IPS-11a (cell line): ENCODE data around the gene CACNA1C.
"Not testable (repeated sequence)": the region's sequence is repeated elsewhere in the genome, so short reads cannot be mapped to it uniquely, and the experiment has no call there.

ENCODE experiments used
- H3K4me3 ChIP-seq: one replicate; pipeline ENCODE4 v1.5.1; 2013; ENCODE audit warnings: low read depth, low read length, control low read depth

CACNA1C gene

GRCh38 chr12:2491349-2491748 is 438.6 kb downstream of the CACNA1C start:
- not testable (repeated sequence) for H3K4me3 ChIP-seq

- no peak overlapping the region for H3K4me3 ChIP-seq
Measured at GRCh38 chr12:2492236-2492635, 439.4 kb downstream of the CACNA1C start.

DNA sequence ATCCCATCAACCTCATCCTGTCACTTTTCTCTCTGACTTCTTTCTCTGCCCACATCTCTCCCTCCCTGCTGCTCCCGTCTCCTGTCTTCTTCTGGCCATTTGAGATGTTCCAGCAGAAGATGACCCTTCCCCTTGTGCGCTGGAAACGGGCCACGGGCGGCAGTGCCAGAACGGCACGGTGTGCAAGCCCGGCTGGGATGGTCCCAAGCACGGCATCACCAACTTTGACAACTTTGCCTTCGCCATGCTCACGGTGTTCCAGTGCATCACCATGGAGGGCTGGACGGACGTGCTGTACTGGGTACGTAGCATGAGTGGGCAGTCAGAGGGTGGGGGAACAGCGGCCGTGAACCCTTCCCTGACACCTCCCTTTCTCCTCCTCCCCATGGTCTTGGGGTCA is 440.3 kb downstream of the CACNA1C start:
- no peak overlapping the region for H3K4me3 ChIP-seq

DNA sequence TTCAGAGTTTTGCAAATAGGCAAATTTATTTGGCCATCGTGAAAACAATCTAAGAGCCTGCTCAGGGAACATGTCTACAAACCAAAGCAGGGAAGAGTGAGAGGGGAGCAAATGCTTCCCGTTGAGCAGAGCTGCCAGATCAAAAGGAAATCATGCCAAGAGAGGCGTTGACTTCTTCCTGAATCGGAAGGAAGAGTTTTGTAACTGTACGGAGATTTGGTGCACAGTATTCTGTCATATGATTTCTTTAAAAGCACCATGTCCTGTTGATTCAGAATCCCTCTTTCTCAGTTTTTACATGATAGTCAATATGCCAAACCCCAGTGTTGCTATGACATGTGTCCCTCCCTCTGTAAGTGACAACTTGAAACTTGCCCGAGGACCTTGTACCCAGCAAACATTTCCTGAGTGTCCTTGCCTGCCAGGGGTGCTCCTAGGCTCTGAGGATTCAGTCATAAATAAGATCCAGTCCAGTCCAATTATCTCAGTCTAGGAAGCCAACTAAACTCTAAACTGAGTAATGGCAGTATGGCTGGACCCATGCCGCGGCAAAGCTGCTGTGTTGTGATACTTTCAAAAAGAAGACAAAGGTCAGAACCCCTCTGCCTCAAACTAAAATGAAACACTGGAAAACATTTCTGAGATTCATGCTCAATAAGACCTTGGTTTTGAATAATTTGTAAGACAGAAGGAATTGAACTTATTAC is 441.9 kb downstream of the CACNA1C start:
- H3K4me3 ChIP-seq, result no peak overlapping the region

GRCh38 chr12:2495417-2496112 is 442.8 kb downstream of the CACNA1C start:
- H3K4me3 ChIP-seq, result no peak overlapping the region

DNA sequence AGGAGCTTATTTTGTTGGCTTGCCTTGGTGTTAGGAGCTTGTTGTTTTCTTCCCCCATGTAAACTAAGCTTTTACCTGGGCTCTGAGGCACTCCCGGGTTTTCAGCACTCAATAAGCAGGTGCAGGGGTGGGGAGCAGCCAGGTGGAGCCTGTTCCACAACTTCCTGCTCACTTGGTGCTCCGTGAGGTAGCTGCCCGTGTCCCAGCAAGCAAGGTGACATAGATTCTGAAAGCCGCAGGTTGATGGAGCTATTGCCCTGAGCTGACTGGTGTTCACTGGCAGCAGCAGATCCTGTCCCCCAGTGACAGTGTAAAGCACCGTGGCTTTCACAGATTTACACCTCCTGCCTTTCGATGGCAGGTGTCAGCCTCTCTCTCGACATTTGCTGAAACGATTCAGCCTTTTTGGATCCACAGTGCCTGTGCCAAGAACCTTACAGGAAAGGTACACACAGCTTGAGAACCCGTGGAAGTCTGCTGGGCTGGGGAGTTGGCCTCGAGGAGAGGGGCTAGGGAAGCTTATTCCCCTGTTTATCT is 446.2 kb downstream of the CACNA1C start:
- no peak overlapping the region for H3K4me3 ChIP-seq

DNA sequence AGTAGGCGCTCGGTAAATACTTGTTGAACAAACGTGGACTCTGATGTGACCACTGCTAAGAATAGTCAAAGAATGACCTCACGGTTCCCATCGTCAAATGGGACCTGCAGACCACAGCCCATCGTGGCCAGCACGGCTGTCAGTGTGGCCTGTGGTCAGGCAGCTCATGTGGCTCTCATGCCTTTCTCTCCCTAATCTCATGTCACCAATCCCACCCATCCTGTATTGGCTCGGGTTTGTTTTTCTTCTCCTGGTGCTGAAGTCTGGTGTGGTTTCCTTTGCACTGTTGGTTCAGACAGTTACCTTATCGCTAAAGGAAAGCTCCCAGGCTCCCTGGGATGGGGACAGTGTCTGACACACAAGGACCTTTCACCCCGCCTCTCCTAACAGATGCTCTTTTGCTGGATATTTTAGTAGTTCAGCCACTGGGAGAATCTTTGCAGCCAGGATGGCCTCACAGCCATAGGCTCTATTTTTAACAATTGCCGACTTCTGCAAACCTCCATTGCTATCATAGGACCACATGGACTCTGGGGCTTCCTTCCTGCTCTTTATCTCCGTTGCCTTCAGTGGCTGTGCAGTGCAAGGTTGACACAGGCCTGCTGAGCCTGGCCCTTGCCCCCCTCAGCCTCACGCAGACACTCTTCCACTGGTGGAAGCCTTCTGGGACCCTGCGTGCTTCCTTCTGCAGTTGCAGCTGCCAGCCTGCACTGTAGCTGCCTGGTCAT is 448.8 kb downstream of the CACNA1C start:
- no peak overlapping the region for H3K4me3 ChIP-seq

DNA sequence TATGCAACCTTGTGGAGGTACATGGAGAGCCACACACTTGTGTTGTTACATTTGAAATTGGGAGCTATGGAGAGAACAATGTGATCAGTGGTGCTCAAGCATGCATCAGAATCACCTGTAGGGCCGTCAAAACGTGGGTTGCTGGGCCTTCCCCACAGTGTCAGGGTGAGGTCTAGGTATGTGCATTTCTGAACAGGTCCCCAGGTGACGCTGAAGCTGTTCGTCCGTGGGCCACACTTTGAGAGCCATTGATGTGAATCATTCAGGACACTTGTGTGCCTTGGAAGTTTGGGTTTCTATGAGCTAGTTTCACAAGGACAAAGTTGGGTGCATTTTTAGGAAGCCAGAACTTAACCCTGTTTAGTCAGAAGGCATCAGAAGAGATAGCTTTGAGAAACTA is 450.2 kb downstream of the CACNA1C start:
- H3K4me3 ChIP-seq, result no peak overlapping the region

GRCh38 chr12:2503762-2504161 is 451.0 kb downstream of the CACNA1C start:
- no peak overlapping the region for H3K4me3 ChIP-seq

- H3K4me3 ChIP-seq, result no peak overlapping the region
Measured at GRCh38 chr12:2504577-2504976, 451.8 kb downstream of the CACNA1C start.

DNA sequence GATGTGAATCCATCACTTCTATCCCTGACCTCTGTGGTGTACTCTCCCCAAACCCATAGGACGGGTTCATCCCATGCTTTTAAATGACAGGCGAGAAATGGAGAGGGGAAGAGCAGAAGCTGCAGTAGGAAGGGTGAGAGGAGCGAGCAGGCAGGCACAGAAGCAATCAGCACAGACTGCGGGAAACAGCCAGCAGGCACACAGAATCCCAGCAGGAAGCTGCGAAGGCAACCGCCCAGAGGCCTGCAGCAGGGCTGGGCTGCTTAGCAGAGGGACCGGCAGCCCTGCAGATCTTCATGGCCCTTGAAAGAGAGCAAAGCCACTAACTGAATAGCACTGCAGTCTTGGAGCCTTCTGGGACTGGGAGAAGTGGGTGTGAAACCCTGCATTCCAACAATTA is 455.0 kb downstream of the CACNA1C start:
- H3K4me3 ChIP-seq, result no peak overlapping the region

DNA sequence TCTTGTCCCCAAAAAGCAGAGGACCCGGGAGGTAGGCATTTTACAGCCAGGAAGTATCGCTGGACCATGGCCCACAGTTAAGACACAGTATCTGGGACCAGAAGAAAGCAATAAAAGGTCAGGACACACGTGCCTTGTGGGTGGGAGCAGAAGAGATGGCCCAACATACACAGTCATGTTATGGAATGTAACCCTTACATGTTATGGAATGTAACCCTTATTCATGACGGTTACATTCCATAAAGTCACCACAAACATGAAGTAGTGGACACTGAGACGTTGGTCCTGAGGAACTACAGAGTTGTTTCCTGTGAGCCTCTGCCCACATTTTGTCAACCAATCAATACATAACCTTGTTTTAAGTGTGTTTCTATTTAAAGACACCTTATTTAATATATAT is 456.4 kb downstream of the CACNA1C start:
- H3K4me3 ChIP-seq, result no peak overlapping the region

DNA sequence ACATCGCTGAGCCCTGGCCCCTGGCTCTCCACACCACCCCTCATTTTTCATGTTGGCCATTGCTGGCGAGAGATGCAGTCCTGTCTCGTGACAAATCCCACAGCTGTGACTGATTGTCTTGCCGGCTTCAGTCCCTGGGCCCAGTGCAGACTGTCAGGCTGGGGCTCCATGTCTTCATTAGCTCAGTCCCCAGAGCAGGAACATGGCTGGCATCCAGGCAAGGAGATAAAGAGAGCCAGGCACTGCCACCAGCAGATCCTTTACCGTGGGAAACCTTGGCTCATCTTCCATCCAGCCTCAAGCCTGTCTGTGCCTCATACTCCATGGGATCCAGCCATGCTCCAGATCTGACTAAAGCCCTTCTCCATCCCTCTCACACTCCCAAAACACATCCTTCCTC is 457.3 kb downstream of the CACNA1C start:
- H3K4me3 ChIP-seq, result no peak overlapping the region

DNA sequence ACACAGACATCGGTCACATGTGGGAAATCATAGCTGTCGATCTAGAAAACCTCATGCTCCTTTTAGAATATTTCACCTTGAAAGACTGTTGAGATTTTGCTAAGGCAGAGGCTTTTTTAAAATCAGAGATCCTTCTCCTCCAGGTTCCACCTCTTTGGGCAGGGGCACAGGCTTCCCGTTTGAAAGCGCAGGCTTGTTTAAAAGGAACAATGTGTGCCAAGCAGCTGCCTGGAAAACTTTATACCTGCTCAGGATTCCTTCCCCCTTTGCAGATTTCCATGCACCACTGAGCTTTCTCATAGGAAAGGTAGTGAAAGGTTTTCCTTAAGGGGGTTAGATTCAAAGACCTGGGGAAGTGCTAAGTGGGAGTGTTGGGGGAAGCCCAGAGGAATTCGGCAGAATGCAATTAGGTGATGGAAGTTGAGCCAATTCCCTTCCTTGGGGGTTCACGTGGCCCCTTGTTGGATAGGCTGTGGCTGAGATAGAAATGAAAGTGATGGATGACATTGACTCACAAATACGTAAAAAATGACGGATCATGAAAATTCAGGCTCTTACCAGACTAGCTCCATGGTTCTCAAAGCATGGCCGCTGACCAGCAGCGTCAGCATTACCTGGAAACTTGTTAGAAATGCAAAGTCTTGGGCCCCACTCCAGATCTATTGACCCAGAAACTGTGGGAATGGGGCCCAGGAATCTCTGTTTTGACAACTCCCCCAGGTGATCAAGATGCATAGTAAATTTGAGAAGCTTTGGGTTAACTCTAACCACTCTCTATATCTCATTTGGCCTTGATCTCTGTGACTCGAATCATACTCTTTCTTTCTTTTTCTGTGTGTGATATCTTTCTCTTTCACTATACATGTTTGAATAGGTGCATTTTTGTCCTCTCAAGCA is 460.6 kb downstream of the CACNA1C start:
- no peak overlapping the region for H3K4me3 ChIP-seq

DNA sequence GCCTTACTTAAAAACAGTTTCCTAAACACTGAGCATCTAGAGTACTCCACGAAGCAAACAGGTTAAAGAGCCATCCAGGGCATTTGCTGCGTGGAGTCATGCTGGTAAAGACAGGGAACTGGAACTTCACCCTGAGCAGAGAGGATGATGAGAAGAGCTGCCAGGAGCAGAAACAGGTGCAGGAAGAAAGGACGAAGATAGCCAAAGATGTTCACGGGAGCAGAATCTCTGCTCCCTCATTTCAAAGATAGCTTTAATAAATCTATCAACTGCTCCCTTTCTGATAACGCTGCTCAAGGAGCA is 461.2 kb downstream of the CACNA1C start:
- H3K4me3 ChIP-seq, result no peak overlapping the region

DNA sequence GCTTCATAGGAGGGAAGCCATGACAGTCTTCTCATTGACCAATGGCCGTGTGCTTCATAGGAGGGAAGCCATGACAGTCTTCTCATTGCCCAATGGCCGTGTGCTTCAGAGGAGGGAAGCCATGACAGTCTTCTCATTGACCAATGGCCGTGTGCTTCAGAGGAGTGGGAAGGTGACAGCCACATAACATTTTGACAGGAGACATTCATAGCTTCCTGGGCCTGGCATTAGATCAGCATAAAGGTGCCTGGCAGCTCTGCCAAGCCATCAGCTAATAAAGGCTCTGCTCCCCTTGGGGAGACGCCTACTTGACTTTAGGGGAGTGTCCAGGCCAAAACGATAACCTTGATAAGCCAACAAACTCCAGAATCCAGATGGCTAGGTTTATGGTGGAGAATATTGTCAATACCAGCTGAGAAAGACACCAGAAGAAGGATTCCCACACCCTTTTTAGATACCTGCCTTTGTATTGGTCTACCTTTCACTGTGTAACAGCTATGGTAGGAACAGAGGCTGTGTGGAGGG is 468.0 kb downstream of the CACNA1C start:
- no peak overlapping the region for H3K4me3 ChIP-seq

- H3K4me3 ChIP-seq, result no peak overlapping the region
Measured at GRCh38 chr12:2523317-2523716, 470.5 kb downstream of the CACNA1C start.

DNA sequence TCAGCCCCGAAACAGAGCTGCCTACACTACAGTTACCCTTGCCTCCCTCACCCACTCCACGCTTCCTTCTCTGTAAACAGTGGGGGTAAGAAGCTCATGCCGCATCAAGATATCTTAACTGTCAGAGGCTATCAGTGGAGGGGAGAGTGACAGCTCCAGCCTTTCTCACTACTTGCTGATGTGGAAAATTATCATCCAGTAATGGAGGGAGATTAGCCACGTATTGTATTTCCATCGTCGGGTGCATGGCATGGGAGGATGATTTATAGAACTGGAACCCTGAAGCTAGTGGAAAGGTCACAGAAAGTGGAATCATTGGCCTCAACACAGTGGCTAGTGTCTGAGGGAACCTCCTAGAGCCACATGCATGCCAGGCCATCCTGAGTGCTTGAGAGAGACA is 471.1 kb downstream of the CACNA1C start:
- no peak overlapping the region for H3K4me3 ChIP-seq

DNA sequence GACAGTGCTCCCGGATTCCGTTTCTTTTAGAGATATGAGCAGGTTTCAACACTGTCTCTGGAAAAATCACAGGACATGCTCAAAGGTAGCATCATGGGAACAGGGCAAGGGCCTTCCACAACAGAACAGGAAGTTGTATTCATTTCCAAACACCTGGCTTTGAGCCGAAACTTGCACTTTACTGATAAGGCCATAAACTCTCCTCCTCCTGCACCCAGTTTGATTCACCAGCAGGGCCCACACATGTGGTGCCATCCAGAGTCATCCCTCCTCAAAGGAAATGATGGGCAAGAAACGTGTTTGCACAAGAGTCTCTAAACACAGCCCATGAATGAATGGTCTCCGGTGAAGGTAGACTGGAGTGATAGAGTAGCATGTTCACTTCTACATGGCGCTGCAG is 473.6 kb downstream of the CACNA1C start:
- no peak overlapping the region for H3K4me3 ChIP-seq

DNA sequence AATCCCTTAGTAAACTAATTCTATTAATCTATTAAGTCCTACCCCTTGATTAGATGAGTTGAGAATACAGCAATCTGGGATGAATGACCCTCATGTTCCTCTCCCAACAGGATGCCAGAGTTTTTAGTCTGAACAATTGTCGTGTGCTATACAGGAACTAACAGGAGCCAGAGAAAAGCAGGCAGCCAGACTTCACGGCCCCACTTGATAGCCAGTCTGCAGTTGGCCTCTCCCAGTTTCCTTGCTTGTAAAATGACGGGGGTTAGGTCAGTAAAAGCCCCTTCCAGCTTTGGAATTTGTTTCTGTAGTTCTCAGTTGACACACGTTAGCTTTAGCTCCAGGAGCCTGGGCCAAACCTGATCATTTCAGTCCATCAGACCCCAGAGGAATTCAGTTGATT is 475.2 kb downstream of the CACNA1C start:
- H3K4me3 ChIP-seq, result no peak overlapping the region

DNA sequence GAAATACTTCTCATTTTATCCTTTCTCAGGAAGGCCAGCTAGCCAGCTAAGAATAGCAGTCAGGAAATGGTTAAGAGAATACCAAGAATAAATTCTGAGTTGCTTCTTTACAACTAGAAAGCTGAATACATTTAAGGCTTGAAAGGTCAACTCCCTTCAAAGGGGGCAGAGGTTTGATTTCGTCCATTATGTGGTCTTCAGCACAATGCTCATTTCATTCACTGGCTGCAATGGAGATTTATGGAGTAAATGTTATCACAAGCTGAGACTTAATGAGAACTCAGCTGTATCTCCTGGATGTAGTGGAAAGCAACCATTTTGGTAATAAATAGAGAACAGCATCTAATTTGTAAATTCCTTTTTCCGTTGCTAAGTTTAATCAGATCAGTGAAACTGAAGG is 477.0 kb downstream of the CACNA1C start:
- no peak overlapping the region for H3K4me3 ChIP-seq
